Kasumi-1 (cell line): ENCODE measurements around the gene PDE9A.
A peak's percentile ranks its signal among the peaks of the same experiment; 100 is the strongest.

ENCODE experiments used
- DNase-seq, 2 experiments: peaks; one replicate each; lab custom pipeline; 2025; lab: John Stamatoyannopoulos, UW

The PDE9A gene

DNA sequence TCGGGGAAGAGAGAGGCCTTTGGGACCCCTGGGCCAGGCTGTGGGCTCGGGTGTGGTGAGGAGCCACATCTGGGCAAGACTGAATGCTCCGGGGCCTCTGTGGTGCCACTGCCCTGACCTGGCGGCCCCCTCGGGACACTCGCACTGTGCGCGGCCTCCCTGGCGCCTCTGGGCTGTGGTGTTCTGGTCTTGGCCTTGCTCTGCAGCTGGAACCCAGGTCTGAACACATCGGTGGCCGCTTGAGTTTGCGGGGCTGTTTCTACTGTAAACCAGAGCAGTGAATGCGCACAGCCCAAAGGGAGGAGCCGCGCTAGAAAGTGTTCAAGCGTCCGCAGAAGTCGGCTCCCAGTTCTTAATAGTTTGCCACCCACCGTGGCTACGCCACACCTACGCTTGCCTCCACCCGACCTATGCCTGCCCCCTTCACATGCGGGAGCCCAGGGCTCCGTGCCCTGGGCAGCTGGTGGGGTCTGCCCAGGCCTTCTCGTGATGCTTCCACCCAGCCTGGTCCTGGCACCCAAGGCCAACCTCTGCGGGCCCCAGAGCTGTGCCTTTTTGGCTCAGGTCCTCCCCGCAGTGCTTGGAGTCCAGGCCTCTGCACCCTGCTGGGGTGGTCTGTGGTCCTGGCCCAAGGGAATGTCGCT, 4.4 kb downstream of the PDE9A start:
- no peak for DNase-seq

DNA sequence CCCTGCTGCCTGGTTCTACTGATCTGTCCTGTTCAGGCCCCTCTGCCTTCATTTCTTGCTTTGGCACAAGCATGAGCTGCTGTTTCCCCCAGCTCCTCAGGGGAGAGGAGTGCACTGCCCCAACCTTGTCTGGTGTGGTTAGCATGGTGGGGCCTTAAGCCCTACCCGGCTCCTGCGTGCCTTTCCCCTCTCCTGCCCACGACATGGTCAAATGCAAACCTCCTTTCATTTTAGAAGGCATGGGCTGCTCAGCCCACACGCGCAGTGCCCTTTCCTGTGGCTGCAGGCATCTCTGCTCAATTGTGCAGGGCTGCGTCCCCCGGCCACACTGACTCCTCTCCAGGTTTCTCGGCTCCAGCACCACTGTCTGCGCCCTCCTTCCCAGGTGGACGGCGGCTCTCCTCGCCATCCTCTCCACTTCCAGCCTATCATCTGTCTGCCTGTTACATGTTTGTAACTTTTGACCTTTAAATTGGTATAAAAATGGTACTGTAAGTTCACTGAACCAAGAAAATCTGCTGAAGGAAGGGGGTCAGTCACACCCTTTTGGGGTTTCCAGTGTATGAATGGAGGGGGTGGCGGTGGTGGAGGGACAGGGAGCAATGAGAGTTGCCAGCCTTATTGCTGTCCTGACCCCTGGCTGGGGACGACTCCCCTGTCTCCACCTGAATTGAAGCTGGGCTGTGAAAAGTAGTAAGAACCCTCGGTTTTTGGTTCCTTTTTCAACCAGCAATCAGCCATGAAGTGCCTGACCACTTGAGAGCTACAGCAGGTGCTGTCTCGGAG, 5.1 kb downstream of the PDE9A start:
- DNase-seq = no peak

DNA sequence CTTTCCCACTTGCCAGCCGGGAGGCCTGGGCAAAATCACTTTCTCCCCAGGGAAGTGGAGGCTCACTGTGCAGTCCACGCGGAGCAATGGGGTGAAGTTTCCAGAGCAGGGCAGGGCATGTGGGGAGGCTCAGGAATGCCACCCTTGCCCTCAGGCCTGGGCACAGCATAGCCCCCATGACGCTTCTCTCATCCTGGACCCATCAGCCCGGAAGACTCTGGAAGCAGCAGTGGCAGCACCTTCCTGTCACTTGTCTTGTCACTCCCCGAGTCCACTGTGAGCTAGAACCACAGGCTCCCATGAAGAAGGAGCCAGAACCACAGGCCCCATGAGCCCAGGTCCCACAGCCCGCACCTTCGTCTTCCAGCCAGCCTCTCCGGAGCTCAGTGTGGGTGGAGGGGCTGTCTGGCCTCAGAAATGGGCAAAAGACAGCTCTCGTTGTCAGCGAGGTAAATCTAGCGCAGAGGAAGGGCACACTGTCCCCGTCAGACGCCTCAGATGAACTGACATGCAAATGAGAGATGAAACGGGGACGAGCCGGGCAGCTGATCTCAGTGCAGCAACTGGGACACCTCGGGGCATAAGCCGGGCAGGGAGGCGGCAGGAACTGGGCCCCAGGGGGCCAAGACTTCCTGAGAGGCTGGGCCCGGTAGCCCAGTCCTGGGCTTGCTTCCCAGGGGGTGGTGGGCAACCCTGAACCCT, 6.1 kb downstream of the PDE9A start:
- DNase-seq = no peak

DNA sequence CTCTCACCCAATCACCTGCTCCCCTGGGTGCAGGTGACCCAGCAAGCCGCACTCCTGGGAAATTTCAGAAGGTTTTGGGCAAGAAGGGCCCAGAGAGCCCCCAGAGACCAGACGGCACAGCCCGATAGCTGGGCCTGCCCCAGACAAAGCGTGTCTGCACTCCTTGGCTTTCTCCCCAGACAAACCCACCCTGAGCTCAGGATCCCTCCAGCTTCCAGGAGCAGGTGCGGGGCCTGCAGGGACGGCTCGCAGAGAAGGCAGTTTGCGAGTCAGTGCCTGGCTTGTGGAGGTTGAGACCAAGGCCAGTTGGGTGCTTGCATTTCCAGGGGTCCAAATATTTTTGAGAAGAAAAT, 6.7 kb downstream of the PDE9A start:
- no peak for DNase-seq

DNA sequence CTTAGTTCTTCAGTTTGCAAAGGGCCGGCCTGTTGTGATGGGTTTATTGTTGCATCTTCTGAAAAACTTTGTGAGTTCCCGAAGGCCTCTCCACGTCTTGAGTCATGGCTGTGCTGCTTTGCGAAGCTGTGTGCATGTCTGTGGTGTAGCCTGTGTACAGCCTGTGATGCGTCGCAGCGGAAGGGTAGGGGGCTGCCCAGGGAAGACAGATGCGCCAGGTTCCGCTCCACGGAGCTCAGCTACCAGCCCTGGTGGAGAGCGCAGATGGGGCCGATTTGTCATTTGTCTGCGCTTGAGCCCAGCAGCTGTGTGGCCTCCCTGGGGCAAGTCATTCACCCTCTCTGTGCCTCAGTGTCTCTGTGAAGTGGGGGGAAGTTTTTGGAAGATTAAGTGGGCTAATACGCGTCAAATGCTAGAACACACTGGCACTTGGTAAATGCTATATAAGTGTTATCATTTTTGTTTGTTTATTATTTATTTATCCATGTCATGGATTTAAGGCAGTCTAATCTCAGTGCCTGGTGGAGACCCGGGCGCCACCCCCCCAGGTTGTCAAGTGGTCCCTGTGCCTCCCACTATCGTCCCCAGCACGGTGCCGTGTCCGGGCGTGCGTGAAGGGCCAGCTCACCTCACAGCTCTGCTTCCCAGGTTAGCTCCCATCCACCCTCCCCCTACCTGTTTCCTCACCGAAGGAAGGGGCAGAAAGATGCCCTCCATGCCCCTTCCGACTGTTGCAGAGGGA, 8.4 kb downstream of the PDE9A start:
- DNase-seq = no peak

DNA sequence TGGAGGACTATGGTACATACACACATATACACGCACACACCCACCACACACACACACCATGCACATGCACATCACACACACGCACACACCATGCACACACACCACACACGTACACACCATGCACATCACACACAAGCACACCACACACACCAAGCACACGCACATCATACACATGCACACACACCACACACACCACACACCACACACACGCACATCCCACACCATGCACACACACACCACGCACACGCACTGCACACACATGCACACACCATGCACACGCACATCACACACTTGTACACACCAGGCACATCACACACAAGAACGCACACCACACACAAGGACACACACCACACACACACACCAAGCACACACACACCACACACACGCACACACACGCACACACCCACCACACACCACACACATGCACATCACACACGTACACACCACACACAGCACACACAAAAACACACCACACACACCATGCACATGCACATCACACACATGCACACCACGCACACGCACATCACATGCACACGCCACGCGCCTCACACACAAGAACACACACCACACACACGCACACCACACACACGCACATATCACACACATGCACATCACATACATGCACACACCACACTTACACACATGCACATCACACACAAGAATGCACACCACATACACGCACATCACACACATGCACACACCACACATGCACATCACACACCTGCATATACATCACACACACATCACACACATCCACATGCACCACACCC, 9.2 kb downstream of the PDE9A start:
- DNase-seq = no peak

DNA sequence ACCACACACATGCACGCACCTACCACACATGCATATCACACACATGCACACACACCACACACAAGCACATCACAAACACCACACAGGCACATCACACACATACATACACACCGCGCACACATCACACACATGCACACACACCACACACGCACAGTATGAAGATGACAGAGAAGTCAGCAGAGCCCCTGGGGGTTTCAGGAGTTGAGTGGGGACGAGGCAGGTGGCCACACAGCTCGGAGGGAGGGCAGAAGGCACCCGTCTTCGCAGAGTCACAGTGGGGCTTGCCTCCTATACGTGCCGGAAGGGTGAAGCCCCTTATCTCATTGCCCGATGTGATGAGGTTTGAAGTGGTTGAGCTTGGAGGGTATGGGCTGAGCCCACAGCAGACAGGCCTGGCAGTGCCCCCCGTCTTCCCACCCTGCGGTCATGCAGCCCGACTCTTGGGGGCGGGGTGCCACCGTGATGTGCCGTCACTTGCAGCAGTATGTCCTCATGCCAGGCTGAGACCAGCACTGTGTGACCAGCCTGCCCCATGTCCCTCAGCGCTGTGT, 9.9 kb downstream of the PDE9A start:
- DNase-seq = no peak

DNA sequence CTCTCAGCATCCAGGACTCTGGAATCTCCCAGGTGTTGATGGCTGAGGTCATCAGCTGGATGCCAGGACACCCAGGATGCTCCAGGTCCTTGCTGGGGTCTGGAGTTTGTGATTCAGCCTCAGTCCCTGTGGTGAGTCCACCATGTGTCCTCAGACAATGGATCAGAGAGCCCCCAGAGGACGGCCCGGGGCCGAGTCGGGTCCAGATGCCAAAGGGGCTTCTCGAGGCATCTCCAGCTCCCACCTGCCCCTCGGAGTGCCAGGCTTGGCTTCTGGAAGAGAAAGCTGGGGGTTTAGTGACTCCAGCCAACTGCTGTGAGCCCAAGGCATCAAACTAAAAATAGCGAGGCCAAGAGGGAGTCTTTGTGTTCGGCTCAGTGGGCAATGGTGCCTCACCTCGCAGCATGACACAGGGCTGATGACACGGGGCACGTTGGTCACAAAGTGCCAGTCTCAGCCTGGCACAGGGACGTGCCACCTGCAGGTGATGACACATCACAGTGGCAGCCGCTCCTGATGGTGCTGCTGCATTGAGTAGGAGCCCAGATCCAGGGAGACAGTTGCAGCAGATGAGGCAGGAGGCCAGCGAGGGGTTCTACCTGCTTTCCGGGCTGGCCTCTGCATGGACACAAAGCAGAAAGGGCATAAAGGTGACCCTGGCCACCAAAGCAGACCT, 10.6 kb downstream of the PDE9A start:
- no peak for DNase-seq

DNA sequence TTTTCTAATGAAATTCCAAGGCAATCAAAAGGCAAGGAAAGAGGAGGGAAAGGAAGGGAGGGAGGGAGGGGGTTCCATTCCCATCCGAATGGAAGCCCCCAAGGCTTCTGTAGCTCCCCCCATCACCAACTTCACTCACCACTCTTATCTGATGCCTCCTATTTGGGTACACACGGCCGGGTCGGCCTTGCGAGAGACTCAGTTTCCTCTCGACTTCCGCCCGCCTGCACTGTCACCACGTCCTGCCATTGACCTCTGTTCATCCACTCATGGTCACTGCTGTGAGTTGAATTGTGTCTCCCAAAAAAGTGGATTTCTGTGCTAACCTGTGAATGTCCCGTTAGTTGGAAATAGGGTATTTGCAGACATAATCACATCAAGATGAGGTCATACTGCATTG, 11.2 kb downstream of the PDE9A start:
- no peak for DNase-seq

DNA sequence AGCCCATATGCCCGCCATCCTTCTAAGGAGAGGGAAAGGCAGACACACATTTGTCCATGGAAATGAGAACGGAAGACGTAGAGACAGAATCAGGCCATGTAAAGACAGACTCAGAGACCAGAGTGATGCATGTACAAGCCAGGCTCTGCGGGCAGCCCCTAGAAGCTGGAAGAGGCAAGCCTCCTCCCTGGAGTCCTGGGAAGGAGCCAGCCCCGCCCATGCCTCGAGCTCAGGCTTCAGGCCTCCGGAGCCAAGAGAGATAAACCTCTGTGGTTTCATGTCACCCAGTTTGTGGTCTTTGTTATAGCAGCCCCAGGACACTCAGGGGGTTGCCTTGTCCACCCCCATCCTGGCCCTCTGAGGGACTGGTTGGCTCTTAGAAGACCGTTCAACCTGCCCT, 11.6 kb downstream of the PDE9A start:
- no peak for DNase-seq

DNA sequence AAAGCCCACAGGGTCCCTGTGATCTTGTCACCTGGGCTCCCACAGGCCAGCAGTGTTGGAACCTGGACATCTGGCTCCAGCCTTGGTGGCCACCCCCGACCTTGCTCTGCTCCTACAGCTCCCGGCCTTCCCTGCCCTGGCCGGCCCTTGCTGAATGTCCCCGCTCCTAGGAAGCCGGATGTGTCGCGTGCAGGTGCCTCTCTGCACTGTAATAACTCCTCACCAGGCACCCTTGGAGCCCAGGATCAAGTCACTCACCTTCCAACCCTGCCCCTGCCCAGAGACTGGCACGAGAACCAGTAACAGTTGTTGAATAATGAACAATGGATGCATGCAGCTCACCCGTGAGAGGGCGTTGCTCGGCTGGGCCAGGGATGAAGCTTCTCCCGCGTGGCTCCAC, 12.1 kb downstream of the PDE9A start:
- no peak for DNase-seq

DNA sequence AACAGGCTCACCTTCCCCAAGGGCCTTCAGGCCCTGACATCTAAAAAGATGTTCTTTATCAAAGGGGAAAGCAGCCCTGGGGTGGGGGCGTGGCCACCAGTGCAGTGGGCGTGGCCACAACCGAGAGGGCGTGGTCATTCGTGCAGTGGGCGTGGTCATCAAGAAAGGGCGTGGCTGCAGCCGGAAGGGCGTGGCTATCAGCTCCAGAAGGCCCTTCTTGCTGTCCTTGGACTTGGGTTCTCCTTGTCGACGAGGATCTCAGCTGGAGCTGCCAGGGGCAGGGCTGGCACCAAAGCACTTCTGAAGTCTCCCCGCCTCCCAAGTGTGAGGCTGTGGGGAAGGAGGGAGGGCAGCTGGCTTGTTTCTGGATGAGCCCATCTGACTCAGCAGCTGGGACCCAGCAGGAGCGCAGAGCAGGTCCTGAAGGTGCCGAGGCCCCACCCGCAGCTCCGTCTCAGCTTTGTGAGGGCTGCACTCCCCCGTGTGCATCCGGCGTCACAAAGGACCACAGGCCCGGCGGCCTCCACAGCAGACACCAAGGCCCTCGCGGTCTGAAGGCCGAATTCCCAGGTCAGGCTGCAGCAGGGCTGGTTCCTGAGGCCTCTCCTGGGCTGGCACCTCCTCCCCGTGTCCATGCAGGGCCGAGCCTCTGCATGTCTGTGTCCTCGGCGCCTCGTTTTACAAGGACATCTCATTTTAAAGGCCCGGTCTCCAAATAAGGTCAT, 12.8 kb downstream of the PDE9A start:
- DNase-seq = no peak

DNA sequence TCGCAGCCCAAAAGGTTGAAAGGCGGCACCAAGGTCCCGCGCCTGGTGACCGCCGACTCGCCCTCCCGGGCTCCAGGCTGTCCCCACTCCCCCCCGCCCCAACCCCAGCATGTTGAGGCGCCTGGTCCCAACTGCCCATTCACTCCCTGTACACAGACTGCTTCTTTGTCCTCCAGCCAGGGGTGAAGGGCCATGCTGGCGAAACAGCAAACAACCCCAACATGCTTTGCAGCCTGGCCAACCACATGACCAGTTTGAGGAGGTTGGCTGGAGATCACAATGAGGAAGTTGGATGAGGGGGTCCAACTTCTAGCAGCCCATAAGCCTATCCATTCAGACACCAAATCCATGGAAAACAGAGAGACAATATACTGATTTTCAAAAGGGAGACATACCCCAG, 13.5 kb downstream of the PDE9A start:
- no peak for DNase-seq

DNA sequence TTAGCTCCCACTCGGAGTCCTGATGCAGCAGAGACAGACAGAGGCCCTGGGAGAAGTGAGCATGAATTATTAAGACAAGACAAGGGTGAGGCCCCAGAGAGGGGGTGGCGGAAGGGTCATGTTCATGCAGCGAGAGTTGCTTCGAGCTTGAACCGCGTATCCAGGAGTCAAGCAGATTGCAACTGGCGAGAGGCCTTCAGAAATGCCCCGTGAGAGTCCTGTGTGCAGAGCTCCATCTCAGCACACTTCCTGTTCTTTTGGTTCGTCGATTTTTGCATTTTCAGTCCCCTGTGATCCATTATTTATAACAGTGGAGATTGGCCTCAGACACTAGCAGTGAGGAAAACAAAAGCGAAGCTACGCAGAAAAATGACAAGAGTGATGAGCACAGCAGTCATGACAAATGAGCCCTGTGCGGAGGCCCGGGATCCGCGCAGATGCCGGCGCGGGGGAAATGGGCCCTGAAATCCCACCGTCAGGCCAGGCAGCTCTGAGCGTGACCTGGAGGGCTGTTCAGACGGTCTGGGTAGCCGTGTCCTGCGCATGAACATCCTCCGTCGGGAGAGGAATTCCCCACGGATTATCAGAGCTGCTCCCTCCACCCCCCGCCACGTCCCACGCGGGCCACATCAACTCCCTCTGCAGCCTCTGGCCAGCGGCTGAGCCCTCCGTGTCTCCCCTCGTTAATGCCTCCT, 15.0 kb downstream of the PDE9A start:
- no peak for DNase-seq

DNA sequence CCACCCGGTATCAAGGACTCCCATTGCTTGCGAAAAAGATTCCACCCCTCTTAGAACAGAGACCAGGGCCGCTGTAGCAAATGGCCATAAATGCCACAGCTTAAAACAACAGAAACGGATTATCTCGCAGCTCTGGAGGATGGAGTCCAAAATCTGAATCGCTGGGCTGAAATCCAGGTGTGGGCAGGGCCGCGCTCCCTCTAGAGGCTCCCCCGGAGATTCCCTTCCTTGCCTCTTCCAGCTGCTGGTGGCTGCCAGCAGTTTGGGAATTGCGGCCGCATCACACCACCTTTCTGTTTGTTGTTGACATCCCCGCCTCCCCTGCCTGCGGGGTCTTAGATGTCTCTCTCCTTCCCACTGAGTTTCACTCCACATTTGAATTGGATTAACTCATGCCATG, 15.6 kb downstream of the PDE9A start:
- no peak for DNase-seq

DNA sequence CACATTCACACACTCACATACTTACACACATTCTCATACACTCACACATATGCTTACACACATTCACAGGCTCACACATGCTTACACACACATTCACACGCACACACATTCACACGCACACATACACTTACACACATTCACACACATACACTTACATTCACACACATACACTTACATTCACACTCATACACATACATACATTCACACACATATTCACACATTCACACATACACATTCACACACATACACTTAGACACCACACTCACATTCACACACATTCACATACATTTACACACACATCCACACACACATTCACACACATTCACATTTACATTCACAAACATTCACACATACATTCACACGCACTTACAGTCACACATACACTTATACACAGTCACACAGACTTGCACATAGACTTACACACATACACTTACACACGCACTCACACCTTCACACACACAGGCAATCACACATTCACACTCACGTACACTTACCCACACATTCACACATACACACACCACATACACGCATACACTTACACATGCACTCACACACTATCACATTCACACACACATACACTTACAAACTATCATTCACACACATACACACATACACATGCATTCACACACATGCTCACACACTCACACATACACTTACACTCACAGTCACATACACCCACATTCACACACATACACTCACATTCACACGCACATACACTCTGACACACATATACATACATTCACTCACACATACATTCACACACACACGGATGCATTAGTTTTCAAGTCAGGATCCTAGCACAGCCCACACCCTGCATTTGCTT, 16.8 kb downstream of the PDE9A start:
- DNase-seq = no peak

DNA sequence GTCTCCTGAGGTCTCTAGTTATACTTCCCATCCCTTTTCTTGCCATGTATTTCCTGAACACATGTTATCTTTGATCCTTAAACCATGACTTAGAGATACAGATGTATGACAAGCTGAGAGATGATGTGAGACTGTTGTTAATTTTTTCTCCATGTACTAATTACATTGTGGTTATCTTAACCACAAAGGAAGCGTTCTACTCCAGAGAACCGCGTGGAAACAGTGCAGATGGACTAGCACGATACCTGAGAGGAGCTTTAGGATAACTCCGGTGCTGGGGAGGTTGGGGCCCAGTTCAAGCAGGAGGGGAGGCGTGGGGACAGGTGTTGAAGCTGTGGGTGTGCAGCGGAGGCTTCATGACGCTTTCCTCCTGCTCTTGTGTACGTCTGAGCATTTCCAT, 17.5 kb downstream of the PDE9A start:
- peak; percentile 48 to 51 for DNase-seq

DNA sequence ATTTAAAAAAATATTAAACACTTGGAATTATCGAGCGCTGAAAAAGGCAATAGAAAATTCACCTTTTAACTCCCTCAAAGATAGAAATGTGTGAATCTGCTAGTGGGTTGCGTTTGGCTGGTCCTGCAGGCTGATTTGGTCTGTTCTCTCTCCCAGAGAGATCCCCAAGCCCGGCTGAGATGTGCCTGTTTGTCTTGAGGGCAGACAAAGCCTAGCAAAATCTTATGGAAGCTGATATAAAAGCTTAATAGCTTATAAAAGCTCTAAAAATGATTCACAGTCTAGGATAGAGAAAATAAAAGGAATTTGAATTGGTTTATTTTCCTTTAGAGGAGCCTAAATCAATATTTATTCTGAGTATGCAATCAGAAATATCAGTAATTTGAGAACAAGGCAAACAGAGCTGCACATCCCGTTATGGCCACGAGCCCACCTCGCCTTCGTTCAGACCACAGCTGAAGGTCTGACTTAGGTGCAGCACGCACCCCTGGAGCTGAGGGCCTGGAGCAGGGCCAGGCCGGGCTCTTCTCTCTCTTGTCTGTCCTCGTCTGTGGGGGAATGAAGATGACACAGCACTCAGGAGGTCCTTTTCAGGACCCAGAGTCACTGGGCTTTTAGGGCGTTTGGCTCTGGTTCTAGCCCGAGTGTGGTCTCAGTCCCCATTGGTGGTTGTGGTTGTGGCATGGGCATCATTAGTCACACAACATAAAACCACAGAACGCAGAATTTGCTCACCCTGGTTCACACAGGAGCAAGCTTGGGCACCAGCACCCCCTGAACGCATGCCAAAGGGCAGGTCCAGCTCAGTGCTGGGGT, 18.6 kb downstream of the PDE9A start:
- DNase-seq = no peak
